8988T (cell line): ENCODE results near the gene HEXD.

Experiments
- DNase-seq: peaks from one replicate; pipeline ENCODE4 v3.0.0; 2011

Gene HEXD

GRCh38 chr17:82416264-82416663 lies 1.9 kb upstream of the HEXD start:
- no peak for DNase-seq

GRCh38 chr17:82416771-82417170 lies 1.4 kb upstream of the HEXD start:
- no peak for DNase-seq

GRCh38 chr17:82419540-82419939 lies 1.4 kb downstream of the HEXD start:
- DNase-seq, result no peak

- DNase-seq, result no peak
Measured at GRCh38 chr17:82424001-82424862, 6.1 kb downstream of the HEXD start.

- no peak for DNase-seq
Measured at GRCh38 chr17:82424863-82425159, 6.7 kb downstream of the HEXD start.

- DNase-seq, result no peak
Measured at GRCh38 chr17:82428546-82428945, 10.4 kb downstream of the HEXD start.

- DNase-seq, result no peak
Measured at GRCh38 chr17:82429824-82430223, 11.7 kb downstream of the HEXD start.

GRCh38 chr17:82432017-82432416 lies 13.9 kb downstream of the HEXD start:
- no peak for DNase-seq

- DNase-seq, result no peak
Measured at GRCh38 chr17:82433560-82434215, 15.5 kb downstream of the HEXD start.

- DNase-seq, result no peak
Measured at GRCh38 chr17:82434216-82434565, 16.0 kb downstream of the HEXD start.

- no peak for DNase-seq
Measured at GRCh38 chr17:82435103-82435502, 17.0 kb downstream of the HEXD start.

- DNase-seq, result no peak
Measured at GRCh38 chr17:82435601-82436583, 17.7 kb downstream of the HEXD start.

- DNase-seq, result no peak
Measured at GRCh38 chr17:82436601-82437324, 18.6 kb downstream of the HEXD start.

GRCh38 chr17:82437325-82437668 lies 19.1 kb downstream of the HEXD start:
- no peak for DNase-seq

GRCh38 chr17:82438401-82439193 lies 20.4 kb downstream of the HEXD start:
- DNase-seq, result no peak

- no peak for DNase-seq
Measured at GRCh38 chr17:82439194-82439828, 21.2 kb downstream of the HEXD start.

- no peak for DNase-seq
Measured at GRCh38 chr17:82439829-82440365, 21.8 kb downstream of the HEXD start.

GRCh38 chr17:82440469-82440981 lies 22.4 kb downstream of the HEXD start:
- no peak for DNase-seq

GRCh38 chr17:82440991-82441627 lies 23.0 kb downstream of the HEXD start:
- DNase-seq, result no peak

- no peak for DNase-seq
Measured at GRCh38 chr17:82441691-82442487, 23.7 kb downstream of the HEXD start.
